ENCODE measurements around the gene KIF6. TPM values are rescaled to one million over a fixed set of nuclear protein-coding genes. Genes with fewer than 3 reads are reported as not detected.

Gene KIF6
- total and polyA plus RNA-seq, 2 of the 8 experiments (the other 6 are each of a cell fraction or from before 2014, with no cell fraction given) = 0.53 to 0.65 TPM

GRCh38 chr6:39446909-39447308, 278.3 kb downstream of the KIF6 start (continued):
- no peak for TF ChIP-seq FOSL1 (IDR thresholded peaks at IDR 0.05; ENCODE audit: insufficient read depth, low read depth, low read length)

Measured in H1 (cell line).